TTC549 (cell line): Measurements from ENCODE around the gene SMAD4.
"Not testable (repeated sequence)": the region's sequence is repeated elsewhere in the genome, so short reads cannot be mapped to it uniquely, and the experiment has no call there.

Experiments used
- FAIRE-seq: peaks from 2 replicates; lab custom pipeline; 2012; peaks lifted over from hg19 to GRCh38; lab: Jason Lieb, UNC

The SMAD4 gene

DNA sequence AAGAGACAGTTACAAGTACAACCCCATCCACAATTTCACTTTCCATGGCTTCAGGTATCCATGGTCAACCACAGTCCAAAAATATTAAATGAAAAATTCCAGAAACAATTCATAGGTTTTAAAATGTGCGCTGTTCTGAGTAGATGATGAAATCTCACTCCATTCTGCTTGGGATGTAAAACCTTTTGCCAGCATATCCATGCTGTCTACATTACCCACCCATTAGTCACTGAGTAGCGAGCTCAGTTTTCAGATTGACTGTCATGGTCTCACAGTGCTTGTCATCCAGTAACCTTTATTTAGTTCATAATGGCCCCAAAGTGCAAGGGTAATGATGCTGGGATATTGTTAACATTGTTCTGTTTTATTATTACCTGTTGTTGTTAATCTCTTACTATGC is 40.5 kb downstream of the SMAD4 start:
- no peak for FAIRE-seq

DNA sequence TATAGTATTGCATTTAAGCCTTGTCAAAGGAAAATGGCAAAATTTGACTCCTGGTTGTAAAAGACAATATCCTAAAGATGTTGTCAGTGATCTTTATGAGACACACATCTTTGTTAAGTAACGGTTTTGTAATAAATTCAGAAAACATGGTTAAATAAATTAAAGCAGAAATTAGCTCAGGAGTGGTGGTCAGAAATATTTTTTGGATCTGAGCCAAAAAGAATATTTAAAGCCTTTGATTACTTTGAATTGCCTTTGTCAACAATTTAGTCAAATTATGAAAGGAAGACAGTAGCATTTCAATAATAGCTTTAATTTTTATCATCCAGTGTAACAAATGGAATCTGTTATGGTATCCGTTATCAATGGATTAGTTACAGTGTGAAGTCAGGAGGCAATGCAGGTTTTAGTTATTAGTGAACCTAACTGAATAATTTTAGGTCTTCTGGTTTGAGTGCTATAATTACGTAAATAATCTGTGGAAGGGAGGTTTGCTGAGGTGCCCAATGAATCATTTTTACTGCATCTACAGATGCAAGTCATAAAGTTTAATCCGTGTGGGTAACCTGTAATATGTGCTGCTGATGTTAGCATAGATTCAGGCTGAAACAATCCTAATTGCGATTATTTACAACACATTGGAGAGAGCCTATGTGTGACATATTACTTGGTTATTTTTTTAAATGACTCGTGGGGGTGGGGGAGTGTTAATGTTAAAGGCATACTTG is 42.7 kb downstream of the SMAD4 start:
- no peak for FAIRE-seq

DNA sequence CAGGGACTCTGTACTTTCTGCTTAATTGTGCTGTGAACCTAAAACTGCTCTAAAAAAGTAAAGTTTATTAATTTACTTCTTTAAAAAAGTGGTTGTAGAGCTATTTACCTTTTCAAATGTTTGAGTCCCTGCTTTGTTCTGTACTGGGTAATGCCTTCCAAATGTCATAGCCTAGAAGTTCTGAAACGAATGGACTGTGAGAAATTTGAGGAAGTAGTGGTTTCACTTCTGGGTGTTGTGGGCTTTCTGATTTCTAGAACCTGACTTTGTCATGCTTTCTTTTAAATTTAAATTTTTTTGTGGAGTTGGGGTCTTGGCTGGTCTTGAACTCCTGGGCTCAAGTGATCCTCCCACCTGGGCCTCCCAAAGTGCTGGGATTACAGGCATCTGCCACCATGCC is 44.6 kb downstream of the SMAD4 start:
- no peak for FAIRE-seq

DNA sequence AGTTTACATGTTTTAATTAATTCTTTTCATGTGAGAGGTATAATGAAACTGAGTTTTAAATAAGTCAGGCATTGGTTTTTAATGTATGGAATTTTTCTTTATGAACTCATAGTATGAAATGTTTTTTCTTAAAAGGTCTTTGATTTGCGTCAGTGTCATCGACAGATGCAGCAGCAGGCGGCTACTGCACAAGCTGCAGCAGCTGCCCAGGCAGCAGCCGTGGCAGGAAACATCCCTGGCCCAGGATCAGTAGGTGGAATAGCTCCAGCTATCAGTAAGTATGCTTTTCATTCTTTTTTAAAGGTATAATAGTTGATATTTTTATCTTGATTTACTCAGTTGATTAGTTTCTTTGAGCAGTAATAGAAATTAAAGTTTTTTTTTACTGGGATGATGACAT is 46.5 kb downstream of the SMAD4 start:
- FAIRE-seq = no peak

DNA sequence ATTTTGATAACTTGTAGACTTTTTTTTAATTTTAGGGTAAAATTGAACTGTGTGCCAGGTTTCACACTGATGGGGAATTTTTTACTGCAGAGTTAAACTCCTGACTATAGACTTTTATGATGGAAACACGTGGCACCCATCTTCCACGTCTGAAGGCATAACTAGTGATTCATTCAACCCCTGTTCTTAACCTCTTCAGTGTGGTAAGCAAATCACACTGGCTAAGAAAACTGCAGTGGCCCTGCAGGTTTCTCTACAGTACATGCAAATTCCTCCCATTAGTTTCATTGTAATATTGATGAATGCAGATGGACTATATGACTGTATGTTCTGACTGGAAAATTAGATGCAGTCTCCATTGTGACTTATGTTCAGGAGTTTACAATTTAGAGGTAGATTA is 47.2 kb downstream of the SMAD4 start:
- no peak for FAIRE-seq

DNA sequence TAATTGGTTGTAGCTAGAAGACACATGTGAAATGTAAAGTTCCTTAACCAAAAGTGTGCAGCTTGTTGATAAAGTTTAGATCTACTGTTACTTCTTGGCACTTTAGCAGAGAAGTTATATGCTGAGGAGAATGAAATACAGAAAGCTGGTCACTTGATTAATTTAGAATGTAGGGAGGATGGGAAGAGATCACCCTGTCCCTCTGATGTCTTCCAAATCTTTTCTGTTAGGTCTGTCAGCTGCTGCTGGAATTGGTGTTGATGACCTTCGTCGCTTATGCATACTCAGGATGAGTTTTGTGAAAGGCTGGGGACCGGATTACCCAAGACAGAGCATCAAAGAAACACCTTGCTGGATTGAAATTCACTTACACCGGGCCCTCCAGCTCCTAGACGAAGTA is 48.0 kb downstream of the SMAD4 start:
- no peak for FAIRE-seq

DNA sequence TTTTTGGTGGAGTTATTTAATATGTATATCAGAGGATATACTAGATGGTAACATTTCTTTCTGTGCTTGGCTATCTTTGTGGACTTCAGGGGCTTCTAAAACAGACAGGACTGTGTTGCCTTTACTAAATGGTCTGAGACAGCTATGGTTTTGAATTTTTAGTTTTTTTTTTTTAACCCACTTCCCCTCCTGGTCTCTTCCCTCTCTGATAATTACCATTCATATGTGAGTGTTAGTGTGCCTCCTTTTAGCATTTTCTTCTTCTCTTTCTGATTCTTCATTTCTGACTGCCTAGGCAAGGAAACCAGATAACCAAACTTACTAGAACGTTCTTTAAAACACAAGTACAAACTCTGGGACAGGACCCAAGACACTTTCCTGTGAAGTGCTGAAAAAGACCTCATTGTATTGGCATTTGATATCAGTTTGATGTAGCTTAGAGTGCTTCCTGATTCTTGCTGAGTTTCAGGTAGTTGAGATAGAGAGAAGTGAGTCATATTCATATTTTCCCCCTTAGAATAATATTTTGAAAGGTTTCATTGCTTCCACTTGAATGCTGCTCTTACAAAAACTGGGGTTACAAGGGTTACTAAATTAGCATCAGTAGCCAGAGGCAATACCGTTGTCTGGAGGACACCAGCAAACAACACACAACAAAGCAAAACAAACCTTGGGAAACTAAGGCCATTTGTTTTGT is 52.7 kb downstream of the SMAD4 start:
- FAIRE-seq = no peak

DNA sequence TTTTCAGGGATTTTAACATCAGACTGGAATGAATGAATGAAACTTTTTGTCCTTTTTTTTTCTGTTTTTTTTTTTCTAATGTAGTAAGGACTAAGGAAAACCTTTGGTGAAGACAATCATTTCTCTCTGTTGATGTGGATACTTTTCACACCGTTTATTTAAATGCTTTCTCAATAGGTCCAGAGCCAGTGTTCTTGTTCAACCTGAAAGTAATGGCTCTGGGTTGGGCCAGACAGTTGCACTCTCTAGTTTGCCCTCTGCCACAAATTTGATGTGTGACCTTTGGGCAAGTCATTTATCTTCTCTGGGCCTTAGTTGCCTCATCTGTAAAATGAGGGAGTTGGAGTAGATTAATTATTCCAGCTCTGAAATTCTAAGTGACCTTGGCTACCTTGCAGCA is 53.4 kb downstream of the SMAD4 start:
- FAIRE-seq = no peak

DNA sequence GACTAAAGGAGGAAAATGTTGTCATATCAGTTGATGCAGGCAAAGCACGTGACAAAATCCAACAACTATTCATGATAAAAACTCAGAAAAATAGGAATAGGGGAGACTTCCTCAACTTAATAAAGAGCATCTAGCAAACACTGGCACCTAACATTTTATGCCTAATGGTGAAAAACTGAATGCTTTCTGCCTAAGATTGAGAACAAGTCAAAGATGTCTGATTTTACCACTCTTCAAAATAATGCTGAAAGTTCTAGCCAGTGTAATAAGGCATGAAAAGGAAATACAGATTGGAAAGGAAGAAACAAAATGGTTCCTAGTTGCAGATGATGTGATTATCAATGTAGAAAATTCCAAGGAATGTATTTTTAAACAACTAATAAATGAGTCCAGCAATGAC is 58.4 kb downstream of the SMAD4 start:
- FAIRE-seq = no peak

DNA sequence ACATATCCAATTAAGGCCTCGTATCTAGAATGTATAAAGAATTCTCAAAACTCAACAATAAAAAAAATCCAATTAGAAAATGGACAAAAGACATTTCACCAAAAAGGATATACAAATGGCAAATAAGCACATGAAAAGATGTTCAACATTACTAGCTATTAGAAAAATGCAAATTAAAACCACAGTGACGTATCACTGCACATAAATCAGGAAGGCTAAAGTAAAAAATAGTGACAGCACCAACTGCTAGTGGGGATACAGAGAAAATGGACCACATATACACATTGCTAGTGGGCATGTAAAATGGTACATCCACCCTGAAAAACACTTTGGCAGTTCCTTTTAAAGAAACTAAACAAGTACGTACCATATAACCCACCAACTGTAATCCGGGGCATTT is 59.7 kb downstream of the SMAD4 start:
- FAIRE-seq = no peak

DNA sequence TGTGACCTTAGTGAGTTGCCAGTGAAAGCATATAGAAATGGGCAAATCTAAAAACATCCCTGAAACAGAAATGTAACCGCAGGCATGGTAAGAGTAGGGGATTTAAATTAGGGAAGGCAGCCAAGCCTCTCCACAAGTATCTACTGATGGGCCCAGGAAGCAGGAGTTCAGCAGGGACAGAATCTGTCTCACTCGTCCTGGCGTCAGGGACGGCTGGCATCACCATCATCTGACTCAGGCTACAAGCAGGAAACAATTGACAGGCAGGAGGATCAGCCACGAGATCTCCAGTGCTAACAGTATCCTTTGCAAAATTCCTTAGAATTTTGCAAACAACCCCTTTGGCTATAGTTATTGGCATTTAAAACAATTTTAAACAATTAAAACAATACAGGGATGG is 61.3 kb downstream of the SMAD4 start:
- FAIRE-seq = no peak

DNA sequence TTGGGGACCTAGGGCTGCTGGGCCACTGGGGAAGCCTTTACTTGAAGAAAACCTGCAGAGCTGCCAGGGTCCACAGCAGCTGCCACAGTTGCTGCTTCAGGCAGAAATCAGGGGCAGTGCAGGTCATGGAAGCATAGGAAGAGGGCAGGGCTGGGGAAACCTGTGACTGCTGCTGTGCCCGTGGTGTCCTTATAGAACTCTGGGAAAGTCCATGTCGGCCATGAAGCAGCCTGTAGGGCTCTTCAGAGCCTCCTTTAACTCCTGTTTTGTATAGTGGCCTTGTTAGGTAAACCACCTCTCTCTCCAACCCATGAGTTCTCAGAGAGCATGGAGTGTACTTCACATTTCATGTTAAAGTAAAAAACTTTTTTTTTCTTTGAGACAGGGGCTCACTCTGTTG is 62.1 kb downstream of the SMAD4 start:
- no peak for FAIRE-seq

DNA sequence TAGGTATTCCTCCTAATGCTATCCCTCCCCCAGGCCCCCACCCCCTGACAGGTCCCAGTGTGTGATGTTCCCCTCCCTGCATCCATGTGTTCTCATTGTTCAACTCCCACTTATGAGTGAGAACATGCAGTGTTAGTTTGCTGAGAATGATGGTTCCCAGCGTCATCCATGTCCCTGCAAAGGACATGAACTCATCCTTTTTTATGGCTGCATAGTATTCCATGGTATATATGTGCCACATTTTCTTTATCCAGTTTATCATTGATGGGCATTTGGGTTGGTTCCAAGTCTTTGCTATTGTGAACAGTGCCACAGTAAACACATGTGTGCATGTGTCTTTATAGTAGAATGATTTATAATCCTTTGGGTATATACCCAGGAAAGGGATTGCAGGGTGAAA is 63.0 kb downstream of the SMAD4 start:
- not testable (repeated sequence) for FAIRE-seq

DNA sequence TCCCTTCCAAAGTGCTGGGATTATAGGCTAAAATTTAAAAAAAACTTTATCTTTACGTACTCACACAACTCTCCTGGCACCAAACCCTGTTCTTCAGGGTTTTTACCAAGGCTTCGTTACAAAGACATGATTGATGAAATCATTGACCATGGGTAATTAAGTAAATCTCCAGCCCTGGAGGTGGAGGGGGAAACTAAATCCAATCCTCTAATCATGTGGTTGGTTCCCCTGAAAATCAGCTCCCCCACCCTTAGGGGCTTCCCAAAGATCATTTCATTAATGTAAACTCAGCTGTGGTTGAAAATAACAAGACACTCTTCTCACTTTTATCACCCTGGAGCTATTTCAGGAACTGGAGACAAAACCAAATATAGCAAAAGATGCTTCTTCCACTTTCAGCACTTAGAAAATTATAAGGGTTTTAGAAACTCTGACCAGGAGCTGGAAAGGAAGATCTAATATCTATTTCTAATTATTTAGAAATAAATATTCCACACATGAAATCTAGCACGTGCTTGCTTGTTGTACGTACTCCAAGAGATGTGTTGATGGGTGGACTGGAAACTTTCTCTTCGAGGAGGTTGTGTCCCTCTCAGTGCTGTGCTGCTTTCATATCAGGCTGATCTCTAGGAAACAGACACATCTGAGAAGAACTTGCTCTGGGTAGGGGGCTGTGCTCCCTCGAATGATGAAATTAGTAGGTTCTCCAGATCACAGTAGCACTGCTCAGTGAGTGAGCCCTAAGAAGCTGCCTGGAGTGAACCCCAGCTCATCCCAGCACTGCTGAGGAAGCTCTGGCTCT is 67.2 kb downstream of the SMAD4 start:
- no peak for FAIRE-seq

DNA sequence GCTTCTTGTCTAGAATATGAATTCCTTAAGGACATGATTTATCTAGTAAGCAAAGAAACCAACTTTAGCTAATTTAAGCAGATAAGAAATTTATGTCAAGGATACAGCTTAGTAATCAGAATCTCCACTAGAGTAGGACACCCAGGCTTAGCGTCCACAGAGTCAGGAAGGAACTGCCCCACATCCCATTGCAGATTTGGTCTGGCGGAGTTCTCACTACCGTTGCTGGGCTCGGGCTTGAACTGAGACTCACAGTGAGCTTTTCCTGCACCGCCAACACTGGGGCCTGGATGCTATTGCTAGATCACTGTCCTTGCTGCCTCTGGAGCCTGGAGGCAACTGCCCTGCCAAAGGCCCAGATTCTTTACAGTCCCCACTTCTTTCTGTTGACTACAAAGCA is 68.1 kb downstream of the SMAD4 start:
- no peak for FAIRE-seq

DNA sequence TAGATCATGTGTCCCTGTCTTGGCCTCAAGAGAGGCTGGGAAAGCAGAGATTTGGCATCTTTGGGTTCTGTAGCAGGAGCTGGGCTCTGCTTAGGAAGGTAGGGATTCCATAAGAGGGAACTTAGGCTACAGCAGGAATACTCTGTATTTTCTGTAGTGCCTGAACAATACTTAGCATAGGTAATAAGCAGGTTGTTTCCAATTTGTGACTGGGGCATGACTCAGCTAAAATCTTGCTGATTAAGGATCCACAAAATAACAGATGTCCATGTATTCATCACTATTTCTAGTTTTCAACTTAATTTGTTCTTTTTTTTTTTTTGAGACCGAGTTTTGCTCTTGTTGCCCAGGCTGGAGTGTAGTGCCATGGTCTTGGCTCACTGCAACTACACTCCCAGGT is 68.5 kb downstream of the SMAD4 start:
- no peak for FAIRE-seq

DNA sequence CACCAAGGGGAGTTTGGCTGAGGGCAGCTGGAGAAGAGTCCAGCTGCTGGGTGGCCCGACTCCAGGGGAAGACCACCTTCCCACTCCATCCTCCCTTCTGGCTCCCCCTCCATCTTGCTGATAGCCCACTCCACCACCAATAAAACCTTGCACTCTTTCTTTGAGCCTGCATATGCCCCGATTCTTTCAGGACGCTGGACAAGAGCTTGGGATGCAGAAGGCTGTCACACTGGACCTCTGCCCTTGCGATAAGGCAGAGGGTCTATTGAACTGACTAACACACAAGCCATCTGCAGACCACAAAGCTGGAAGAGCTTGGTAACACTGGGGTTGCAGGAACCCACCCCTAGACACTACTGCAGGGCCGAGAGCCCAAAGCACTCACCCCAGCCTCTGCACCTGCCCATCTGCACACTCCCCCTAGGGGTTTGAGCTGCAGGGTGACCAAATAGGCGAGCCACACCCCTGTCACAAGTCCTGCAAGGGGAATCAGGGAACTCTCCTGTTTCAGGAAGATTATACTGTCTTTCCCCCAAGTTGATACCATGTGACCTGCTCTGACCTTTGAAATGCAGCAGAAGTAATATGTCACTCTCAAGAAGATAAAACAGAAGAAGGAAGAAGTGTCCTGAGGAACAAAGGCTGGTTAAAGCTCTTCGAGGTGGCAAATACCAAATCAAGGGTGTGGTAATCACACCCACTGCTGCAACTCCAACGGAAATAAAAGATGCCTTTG is 70.5 kb downstream of the SMAD4 start:
- FAIRE-seq = no peak

DNA sequence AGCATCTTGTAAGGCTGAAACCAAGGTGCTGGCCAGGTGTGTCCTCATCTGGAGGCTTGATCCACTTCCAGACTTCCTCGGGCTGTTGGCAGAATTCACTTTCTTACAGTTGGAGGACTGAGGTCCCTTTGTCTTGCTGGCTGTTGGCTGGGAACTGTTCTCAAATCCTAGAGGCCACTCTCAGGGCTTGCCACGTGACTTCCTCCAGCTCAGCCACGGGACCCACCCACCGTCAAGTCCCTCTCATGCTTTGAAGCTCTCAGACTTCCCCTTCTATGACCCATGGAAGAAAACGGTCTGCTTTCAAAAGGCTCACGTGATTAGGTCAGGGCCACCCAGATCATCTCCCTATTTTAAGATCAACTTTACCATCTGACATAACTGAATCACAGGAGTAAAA is 77.1 kb downstream of the SMAD4 start:
- no peak for FAIRE-seq

DNA sequence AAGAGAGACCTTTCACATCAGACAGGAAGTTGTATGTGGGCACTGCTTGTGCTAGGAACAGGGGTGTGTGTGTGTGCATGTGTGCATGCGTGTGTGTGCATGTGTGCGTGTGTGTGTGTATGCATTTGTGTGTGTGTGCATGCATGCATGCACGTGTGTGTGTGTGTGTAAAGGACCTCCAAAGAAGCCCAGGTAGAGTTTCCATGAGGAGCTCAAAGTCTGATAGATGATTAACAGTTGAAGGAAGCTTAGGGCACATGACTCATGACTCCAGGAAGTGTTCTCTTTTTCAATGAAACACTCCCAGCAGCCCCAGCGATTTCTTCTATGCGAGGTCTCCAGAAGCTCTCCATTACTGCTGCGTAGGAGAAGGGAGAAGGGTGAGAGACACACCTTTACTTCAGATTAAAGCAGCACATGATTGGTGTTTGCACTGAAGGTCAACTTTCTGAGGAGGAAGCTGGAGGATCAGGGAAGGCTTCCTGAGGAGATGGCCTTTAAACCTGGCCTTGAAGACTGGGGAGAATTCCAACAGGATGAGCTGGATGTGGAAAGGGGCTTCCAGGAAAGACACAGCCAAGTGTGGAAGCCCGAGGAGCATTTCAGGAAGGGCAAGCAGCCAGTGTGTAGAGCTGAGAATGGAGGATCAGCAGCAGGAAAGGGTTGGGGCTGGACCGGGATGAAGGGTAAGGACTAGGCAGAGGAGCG is 77.7 kb downstream of the SMAD4 start:
- no peak for FAIRE-seq

DNA sequence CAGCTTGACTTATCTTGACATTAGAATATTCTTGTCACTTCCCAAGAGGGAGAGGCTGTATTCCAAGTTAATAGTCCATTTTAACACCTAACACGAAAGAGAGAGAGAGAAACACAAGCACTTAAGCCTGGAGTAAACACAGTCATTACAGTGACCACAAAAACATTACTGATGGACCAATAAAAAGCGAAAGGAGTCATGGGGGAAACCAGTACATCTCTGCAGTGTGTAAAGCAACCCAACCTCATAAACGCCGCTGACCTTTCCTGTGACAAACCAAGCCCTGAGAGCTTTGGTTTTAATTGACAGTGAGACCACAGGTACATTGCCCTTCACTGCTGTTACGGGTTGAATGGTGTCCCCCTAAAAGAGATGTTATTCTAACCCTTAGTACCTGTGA is 78.3 kb downstream of the SMAD4 start:
- FAIRE-seq = no peak

DNA sequence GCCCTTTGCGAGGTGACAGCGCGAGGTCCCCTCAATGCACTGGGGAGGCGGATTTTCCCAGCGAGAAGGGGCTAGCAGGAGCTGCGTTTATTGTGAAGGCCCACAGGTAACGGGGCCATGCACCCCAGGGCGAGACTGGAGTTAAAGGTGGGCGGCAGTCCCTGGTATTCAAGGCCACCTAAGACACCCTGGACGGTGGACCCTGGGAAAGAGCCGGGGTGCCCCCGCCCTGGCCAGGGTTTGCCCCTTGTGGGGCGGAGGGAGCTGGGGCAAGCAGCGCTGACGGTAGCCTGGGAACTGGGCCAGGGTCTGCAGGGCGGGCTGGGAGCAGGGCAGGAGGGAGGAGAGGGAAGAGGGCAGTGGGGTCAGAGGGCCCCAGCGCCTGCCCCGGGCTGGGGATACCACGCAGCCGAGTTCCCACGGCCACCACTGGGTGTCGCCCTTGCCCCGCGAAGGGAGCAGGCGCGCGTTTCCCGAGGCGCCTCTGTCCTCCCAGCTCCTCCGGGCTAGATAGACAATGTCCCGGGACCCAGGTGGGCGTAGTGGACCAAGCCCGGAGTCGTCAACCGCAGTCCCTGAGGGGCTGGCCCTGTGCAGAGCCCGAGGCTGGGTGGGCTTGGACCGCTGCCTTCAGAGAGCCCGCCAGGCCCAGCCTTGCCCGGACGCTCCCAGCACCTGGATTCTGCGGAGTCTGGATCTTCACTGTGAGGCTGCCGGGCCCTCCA is 80.2 kb downstream of the SMAD4 start:
- FAIRE-seq = no peak
